Cerebellar cortex (tissue), 1 donor: Measurements from ENCODE around the gene SRPK3.

Source experiments
- DNase-seq: peaks from one replicate; pipeline ENCODE4 v3.0.0-alpha.2; 2015; ENCODE audit warnings: low spot score

Gene SRPK3

GRCh38 chrX:153770601-153771414, 10.0 kb upstream of the SRPK3 start:
- no peak for DNase-seq

- DNase-seq, result no peak
Observed at GRCh38 chrX:153771415-153772315, 9.2 kb upstream of the SRPK3 start.

GRCh38 chrX:153772316-153773217, 8.3 kb upstream of the SRPK3 start:
- no peak for DNase-seq

GRCh38 chrX:153773218-153773611, 7.6 kb upstream of the SRPK3 start:
- DNase-seq, result no peak

GRCh38 chrX:153773741-153774575, 6.9 kb upstream of the SRPK3 start:
- DNase-seq, result no peak

- no peak for DNase-seq
Observed at GRCh38 chrX:153774576-153775292, 6.1 kb upstream of the SRPK3 start.

- DNase-seq, result no peak
Observed at GRCh38 chrX:153775293-153776119, 5.3 kb upstream of the SRPK3 start.

- no peak for DNase-seq
Observed at GRCh38 chrX:153776120-153776599, 4.7 kb upstream of the SRPK3 start.

GRCh38 chrX:153776611-153777045, 4.2 kb upstream of the SRPK3 start:
- no peak for DNase-seq

- DNase-seq, result no peak
Observed at GRCh38 chrX:153777261-153778090, 3.4 kb upstream of the SRPK3 start.

- no peak for DNase-seq
Observed at GRCh38 chrX:153778181-153778580, 2.7 kb upstream of the SRPK3 start.

GRCh38 chrX:153778684-153779101, 2.1 kb upstream of the SRPK3 start:
- DNase-seq, result no peak

GRCh38 chrX:153779891-153780677, 757 bp upstream of the SRPK3 start:
- no peak for DNase-seq

- no peak for DNase-seq
Observed at GRCh38 chrX:153781428-153782047, 697 bp downstream of the SRPK3 start.

- no peak for DNase-seq
Observed at GRCh38 chrX:153782313-153782712, 1.5 kb downstream of the SRPK3 start.

- DNase-seq, result no peak
Observed at GRCh38 chrX:153782871-153783270, 2.0 kb downstream of the SRPK3 start.

- no peak for DNase-seq
Observed at GRCh38 chrX:153783378-153784013, 2.7 kb downstream of the SRPK3 start.
